GM18519 (cell line): Measurements from ENCODE around the gene PDE8B.

Source experiments
- ATAC-seq: cut with Tn5 transposase; IDR thresholded peaks from one replicate; pipeline ENCODE4 v1.9.1; 2021; ENCODE audit warnings: mild to moderate bottlenecking, moderate library complexity; ENCODE audit not compliant: unreplicated experiment, low FRiP score

PDE8B gene, protein sequence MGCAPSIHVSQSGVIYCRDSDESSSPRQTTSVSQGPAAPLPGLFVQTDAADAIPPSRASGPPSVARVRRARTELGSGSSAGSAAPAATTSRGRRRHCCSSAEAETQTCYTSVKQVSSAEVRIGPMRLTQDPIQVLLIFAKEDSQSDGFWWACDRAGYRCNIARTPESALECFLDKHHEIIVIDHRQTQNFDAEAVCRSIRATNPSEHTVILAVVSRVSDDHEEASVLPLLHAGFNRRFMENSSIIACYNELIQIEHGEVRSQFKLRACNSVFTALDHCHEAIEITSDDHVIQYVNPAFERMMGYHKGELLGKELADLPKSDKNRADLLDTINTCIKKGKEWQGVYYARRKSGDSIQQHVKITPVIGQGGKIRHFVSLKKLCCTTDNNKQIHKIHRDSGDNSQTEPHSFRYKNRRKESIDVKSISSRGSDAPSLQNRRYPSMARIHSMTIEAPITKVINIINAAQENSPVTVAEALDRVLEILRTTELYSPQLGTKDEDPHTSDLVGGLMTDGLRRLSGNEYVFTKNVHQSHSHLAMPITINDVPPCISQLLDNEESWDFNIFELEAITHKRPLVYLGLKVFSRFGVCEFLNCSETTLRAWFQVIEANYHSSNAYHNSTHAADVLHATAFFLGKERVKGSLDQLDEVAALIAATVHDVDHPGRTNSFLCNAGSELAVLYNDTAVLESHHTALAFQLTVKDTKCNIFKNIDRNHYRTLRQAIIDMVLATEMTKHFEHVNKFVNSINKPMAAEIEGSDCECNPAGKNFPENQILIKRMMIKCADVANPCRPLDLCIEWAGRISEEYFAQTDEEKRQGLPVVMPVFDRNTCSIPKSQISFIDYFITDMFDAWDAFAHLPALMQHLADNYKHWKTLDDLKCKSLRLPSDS

GRCh38 chr5:77210091-77210963 lies at the start of gene PDE8B:
Gene PDE8B, plus strand, starts transcription at chr5:77210680. Its CDS starts 246 bp downstream, at chr5:77210926.
- no peak for ATAC-seq

GRCh38 chr5:77163453-77163852 lies 47.0 kb upstream of the PDE8B start:
- no peak for ATAC-seq

DNA sequence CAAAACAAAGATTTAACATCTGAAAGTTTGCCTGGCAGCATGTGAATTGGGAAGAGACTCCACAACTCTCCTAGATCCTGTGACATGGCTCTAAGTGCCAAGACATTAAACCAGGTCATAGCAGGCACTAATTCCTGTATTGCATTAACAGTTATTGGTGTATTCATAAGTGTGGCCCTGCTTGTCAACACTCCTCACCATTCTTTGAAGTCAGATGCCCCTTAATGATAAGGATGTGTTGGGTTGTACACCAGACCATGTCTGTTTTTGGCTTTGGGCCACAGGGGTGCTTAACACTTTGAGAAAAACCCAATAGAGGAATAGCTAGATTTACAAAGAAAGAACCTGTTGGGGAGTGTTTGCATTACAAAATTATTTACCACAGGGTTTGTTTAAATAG lies 43.4 kb upstream of the PDE8B start:
- no peak for ATAC-seq

DNA sequence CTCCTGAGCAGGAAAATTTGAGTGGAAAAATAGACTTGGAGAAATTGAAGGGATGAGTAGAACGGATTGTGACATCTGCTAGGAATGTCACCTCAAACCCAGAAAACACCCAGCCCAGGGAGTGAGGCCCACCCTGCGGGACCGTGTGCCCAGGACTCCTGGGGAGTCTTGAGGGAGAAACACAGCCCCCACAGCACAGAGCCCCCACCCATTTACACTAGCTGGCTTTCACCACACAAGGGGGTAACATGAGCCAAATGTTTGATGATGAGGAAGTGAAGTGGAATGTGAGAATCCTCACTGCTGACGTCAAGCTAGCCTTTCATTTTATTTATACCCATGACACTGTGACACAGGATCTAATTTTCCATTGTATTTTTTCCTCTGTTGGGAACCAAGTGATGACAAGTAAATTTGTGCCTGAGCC lies 42.8 kb upstream of the PDE8B start:
- ATAC-seq: no peak

DNA sequence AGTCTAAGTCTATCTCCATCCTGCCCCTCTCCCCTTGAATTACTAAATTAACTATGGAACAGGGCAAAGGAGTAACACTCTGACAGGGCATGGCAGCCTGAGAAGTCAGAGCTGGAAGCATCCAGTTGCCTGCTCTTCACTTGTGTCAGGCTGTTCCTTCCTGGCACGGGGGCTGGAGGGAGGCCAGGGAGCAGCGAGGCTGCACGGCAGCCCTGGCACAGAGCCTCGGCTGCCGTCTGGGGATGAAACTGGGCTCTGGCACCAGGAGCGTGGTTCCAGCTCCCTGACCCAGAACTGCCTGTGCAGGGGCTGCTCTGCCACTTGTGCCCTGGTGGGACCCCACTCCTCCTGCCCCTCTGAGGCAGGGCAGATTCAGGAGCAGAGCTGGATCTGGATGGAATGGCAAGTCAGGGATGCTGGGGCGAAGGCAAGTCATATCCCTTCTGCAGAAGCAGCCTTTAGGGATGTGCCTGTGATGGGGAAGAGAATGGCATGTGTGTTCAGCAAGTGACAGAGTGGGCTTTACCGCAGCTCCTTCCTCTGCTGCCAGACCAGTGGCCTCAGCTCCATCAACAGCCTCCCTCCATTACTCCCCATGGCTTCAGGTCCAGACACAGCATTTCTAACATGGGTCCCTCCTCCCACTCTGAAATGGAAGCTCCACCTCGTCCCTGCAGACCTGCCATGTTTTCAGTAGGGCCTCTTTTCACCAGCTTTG lies 42.2 kb upstream of the PDE8B start:
- ATAC-seq: no peak

- no peak for ATAC-seq
Observed at GRCh38 chr5:77168879-77169244, 41.6 kb upstream of the PDE8B start.

- ATAC-seq: no peak
Observed at GRCh38 chr5:77170196-77170890, 40.1 kb upstream of the PDE8B start.

DNA sequence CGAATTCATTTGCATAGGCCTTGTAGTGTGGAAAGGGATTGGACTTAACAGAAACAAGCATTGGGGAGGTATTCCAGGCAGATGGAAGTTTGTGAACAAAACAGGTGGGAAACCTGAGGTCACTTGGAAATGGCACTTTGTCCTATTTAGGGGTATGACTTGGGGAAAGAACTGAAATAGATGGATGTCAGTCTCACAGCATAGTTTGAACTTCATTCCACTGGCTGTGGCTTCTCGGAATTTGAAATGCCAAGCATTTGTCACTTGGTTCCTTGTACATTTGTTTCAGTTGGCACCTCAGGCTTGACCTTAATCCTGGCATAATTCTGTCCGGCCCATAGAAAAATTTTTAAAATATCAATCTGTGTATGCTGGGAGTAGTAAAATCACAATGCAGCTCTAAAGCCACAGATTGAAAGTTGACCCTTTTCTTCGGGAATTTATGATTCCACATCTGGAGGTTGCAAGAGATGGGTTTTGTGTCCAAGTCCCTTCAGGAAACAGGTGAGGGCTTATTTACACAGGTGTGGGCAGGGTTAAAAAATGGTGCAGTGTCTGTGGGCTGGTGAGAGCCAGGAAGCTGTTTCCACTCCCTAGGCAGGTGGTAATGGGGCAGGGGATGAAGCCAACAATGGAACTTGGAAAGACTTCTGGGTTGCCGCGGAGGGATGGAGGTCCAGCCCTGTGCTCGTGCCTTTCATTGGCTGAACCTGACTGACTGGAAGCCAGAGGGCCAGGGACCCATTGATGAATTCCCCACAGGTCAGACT lies 39.2 kb upstream of the PDE8B start:
- no peak for ATAC-seq

DNA sequence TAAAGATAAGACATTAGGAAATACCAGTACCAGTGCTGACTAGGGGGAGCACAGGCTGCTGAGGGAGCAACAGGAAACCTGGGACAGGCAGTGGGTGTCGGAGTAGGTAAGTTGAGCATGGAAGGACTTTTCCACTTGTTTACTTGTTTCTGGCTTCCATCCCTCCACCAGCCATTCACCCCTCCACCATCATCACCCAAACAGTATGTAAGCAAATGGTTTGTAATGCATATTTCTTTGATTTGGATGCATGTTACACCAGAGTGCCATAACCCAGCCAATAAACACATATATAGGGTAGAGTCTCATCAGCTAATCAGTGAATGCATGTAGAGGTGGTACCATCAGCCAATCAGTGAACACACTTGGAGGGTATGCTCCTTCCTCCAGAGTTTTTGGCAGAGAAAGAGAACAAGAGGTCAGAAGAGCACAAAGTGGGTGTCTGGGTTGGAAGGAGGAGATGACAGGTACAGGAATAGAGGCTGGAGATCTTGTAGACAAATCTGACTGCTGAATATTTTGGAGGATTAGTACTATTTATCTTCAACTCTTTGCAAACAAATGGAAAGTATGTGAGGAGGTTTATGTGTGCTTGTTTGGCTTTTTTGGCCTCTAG lies 37.7 kb upstream of the PDE8B start:
- ATAC-seq: no peak

DNA sequence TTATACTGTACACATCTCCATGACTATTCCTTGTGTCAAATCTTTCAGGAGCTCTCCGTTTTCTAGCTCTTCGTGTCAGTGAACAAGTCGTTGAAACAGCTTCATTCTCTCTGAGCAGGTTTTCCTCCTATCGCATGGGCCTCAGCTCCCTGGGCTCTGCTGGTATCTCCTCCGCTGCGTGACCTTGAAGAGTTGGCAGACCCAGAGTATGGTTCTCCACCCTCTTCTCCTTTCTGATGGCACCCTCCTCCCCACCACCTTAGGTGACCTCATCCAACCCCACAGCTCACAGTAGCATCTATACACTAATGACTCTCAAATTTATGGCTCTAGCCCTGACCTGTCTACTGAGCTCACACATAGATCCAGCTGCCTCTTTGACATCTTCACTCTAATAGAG lies 36.0 kb upstream of the PDE8B start:
- no peak for ATAC-seq

DNA sequence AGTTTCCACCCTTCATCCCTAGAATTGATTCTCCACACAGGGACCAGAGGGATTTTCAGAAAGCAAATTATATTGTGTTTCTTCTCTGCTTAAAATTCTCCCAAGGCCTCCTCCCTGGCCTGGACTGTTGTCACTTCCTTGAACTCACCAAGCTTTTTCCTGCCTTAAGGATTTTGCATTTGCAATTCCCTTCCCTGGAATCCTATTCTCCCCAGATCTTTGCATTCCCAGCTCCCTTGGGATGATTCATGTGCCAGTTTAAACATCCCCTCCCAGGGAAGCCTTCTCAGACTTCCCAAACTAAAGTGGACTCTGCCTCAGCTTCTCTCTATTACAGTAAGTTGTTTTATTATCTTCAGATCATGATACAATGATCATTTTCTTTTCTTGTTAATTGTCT lies 35.2 kb upstream of the PDE8B start:
- no peak for ATAC-seq

DNA sequence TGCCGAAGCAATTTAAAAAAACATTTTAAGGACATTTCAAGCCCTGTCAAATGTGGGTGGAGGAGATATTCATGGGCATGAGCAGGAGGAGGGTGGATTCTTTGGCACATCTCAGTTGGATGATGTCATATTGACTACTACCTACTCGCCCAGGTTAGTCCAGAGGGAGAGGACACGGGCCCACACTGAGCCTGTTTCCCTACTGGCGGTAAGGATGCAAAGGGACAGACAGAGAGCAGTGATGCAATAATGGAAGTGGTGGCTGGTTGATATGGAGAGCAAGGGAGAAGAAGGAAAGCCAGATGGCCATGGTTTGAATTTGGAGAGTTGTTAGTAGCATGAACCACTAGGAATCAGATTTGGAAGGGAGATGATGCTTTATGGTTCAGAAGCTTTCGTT lies 34.1 kb upstream of the PDE8B start:
- ATAC-seq: no peak

GRCh38 chr5:77177576-77177975 lies 32.9 kb upstream of the PDE8B start:
- no peak for ATAC-seq

GRCh38 chr5:77180167-77181081 lies 30.1 kb upstream of the PDE8B start:
- no peak for ATAC-seq

DNA sequence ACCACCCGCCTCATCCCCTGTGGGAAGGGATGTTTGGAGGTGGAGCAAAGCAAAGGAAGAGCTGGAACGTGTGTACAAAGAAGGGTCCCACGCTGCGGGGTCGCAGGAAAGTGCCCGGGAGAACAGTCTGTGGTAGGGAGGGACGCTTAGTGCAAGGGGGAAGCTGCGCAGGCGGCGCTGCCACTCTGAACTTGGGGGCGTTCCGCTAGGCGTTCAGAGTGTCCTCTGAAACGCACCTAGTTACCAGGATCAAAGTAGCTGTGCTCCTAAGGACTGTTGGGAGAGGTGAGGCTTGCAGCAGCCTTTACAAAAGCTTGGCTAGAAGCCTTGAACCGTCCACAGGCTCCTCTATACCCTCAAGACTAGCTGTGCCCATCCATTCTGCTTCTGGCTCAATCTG lies 29.3 kb upstream of the PDE8B start:
- no peak for ATAC-seq

DNA sequence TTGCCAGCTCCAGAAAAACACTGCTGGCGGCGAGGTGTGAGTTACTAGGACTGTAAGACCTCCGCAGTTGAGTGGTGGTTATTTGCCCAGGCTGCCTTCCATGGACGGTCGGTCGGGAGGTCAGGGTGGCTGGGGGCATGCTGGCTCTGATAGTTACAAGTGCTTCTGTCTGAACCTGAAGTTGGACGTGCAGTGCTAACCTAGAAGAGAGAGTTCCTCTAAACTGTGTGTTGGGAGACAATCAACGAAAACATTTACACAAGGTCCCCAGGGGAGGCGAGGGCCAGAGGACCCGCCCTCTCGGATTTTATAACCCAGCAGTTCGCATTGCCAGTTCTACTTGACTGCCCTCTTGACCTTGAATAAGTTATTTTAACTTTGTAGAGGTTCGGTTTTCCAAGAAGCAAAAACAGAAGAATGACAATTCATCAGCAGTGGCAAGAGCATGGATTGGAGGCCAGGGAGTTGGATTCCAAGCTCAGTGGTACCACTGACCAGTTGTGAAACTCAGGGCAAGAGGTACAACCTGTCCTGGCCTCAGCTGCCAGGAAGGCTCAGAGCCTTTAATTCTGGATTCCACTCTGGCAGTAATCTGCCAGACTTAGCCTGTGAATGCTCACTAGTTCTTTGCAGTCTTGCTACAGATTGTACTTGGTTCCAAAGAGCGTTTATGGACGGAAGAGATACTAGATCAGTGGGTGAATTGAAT lies 28.7 kb upstream of the PDE8B start:
- ATAC-seq: no peak

DNA sequence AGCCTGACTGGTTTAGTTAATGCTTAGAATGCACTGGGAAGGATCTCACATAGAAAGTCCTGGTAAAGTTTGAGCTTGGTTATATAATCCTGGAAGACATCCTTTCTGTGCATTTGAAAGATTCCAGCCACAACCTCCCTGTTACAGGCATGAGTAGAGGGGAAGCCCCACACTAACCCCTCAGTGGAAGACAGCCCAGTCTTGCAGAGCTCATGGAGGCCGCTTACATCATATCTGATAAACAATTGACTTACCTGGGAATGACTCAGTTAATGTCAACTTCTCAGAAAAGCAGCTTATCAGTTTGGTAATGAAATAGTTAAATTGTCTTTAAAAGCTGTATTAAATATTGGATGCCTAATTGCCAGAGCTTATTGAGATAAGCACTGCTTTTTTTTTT lies 28.1 kb upstream of the PDE8B start:
- no peak for ATAC-seq
